GM10847 (cell line): Measurements from ENCODE around the gene BMP5.

Experiments used
- POLR2A ChIP-seq: IDR thresholded peaks from 2 replicates; pipeline ENCODE4 v1.6.1; 2011; ENCODE audit not compliant: insufficient read length; ENCODE audit errors: extremely low read depth

Gene BMP5

DNA sequence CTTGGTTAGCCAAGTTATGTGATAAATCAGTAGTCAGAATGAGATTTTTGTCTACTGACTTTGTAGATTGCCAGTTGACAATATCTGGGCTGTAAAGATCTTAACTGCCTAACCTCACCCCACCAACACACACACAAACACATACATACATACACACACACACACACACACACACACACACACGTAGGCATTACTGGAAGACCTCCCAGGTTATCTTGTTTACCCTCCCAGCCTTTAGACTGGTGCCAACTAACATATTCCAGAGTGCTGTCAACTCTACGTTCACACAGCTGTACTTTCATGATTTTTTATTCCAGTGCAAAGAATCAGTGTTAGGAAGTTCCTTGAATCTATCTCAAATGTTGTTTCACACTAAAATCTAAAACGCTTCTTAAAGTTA lies 38.9 kb downstream of the BMP5 start:
- no peak for TF ChIP-seq POLR2A

DNA sequence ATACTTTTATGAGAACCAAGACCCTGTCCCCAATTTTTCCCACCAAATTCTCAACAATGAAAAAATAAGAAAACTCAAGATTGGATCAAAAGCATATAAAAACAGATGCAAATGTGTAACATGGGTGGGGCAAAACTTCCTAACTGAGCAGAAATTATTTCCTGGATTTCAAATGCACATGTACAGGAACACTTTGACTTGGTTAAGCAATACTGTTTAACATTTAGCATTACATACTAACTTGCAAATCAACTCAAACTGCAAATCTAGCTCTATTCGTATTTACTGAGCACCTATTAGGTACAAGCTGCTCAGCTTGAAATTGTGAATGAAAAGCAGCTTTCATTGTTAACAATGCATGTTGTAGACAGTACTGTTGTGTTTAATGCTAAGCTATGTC lies 40.2 kb downstream of the BMP5 start:
- TF ChIP-seq POLR2A: no peak

DNA sequence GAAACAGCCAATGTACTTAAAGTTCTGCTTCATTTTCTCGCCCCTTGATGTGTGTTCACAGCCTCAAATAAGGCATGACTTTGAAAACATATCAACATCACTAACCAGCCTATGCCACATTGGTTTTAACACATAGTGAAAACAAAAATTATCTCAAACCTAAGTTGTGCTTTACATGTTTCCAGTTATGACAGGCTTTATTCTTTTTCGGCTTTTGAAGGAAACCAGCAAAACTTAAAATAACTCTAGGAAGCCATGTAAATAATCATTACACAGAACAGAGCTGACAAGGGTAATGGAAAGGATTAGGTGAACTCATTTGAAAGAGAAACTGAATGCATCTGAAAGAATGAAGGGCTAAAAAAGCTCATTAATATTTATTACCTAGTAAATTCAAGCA lies 42.1 kb downstream of the BMP5 start:
- TF ChIP-seq POLR2A: no peak

DNA sequence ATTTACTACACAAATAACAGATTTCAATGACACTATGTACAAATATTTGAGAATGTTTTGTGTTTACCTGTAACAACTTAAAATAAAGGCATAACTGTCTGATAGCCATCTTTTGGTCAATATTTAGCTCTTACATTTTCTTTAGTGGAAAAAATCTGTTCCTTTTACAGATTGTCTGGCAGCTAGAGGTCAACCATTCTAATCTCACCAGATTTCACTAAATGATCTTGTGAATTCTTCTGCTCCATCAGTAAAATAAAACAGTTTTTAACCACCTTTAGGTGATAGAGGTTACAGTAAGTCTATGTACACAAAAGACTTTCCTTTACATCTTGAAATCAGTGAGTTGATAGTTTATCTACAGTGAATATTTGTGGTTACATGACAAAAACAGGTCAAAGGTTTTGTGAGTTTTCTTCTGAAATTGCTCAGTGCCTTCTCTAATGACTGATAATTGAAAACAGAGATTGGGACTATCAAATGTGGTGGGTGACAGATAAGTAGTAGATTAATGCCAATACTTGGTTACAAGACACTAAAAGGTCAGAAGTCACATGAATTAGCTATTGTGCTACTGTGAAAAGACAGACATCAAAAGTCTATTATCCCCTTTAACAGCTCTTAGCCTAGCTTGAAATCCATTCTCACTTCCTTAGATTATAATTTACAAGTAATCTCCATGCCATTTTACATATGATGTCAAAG lies 47.4 kb downstream of the BMP5 start:
- TF ChIP-seq POLR2A: no peak

DNA sequence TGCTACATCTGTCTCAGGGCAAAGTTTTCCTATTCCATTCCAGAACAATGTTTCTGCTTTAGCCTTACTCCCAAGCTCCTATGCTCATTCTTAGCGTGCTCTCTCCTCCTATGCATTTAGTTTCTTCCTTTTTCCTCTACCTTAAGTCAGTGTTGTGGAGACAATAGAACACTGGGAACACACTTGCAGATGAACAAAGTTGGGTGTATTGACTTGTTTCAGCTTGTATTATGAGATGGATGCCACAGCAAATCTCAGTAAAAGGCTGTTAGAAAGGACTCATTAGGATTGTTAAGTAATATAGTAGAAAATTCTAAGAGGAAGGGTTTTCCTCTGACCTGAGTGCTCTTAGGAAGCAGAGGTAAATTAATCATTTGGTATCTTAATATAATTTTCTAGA lies 48.4 kb downstream of the BMP5 start:
- no peak for TF ChIP-seq POLR2A

DNA sequence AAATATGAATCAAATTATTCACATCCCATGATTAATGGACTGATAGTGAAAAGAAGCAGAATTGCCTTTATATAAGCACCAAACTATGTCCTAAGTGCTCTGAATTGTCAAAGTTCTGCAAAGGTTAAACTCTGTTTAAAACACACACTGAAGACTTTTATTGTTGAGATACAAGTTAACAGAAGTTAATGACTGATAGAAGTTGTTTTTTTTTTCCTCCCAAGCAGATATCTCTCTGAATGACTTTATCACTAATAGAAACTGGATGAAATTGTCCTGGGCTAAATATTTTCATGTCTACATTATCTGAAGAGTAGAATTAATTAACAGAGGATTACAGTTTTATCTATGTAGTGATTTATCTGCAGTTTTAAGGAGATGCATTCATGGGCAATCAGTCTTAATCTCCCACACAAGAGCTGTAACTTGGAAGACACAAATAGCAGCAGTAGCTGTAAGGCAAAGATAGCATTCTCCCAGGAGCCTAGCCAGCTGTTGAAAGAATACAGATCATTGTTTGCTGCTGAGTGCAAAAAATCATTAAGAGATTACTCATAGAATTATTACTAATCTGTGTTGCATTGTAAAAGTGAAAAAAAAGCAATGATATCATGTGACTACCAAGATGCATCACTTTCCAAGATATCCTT lies 49.9 kb downstream of the BMP5 start:
- TF ChIP-seq POLR2A: no peak

DNA sequence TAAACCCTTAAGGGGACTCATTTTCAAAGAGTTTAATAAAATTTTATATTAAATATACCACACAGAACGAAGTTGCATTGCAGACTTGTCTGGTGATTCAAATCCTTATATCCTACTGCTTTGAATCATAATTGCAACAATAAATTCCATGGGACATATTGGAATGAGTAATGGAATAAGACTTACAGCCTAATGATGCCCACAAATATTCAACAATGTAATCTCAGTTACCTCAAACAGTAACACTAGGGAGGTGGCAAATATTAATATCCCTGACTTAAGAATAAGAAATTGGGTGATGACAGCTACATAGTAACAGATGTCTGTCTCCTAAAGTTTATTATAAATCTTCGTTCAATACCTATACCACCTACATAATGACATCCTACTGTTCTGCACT lies 52.6 kb downstream of the BMP5 start:
- TF ChIP-seq POLR2A: no peak

DNA sequence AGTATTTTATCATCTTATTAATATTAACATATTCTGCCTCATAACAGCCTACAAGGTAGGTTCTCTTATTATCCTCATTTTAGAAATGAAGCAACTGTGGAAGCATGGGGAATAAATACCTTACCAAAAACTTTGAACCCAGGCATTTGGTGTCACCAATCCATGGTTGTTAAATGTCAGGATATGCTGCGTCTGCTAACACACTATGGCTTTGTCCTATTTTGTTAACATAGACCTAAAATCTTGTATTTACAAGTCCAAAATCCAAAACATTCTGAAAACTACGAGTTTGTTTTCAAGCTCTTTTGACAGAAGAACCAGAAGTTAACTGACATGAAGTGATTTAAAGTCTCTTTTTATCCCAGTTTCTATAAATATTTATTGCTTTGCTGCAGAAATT lies 53.4 kb downstream of the BMP5 start:
- TF ChIP-seq POLR2A: no peak

DNA sequence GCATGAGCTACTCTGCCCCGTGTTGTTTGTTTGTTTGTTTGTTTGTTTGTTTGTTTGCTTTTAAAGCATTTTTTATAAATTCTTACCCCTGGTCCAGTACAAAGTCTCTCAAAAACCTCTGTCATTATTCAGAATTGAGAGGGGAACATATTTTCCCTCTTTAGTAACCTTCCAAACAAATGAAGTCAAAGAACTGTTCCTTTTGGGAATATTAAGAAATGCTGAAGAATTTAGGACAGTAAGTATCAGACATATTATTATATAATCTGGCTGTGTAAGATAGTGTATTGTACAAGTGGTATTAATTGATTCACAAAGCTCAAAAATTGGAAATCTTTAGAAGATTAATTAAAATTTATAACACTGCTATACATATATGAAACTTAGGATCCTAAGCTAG lies 54.7 kb downstream of the BMP5 start:
- no peak for TF ChIP-seq POLR2A

DNA sequence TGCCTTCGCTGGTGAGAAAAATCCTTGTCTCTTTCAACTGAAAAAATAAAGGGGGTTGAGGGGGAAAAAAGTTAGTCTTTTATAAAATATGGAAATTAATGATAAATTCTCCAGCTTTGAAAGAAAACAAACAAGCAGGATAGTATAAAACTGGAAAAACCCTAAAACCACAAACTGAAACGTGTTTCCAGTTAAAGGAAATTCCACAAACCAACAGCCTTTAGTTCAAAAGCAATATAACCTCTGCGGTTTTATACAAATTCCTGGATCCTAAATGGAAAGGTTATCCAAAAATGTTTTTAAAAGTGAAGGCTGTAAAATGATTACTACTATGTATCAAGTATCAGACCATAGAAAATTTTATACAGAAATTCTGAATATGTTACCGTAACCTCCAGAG lies 55.6 kb downstream of the BMP5 start:
- TF ChIP-seq POLR2A: no peak

DNA sequence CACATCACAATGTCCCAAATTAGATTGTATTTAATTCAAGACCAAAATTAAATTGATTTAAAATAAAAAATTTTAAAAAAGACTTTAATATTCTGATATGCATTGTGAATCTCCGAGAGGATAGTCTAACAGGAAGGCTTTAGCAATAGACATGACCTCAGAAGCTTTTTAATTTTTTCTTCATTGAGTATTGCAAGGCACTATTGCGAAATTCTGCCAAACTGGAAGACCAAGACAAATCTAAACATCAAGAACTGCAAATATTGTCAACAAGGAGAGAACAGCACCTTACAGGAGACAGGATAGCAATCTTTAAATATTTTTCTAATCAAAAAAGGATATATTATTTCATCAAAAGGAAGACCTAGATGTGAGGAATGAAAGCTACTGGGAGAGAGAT lies 56.9 kb downstream of the BMP5 start:
- no peak for TF ChIP-seq POLR2A

DNA sequence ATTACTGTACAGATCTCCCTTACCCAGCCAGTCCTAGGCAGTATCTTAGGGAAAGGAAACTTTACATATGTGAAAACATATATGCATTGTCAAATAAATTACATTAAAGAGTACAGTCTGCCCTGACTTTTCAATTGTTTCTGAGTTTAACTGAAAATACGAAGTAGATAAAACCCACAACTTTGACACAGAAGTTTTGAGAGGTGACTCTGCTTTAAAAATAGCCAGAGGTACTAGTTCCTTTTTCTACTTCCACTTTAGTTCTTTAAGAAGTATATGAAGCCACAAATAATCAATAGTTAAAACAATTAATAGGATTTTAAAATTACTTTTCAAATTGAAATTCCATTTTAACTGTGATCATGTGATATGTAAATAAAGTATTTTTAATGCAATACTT lies 62.9 kb downstream of the BMP5 start:
- no peak for TF ChIP-seq POLR2A

DNA sequence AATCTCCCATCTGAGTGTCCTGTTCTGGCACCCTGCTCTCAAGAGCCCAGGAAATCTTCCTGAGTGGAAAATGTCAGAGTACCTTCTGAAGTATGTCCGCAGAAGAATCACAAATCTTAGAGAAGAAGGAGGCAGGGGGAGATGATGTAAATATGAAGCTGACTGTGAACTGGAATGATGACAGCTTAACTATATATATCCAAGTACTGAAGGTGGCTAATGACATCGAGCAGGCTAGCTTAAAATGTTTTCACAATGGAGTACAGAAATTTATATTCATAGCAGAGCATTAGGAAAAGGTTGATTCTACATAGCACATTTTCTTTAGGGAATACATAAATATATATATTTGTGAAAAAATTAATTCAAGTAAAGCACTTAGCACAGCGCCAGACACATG lies 64.3 kb downstream of the BMP5 start:
- no peak for TF ChIP-seq POLR2A

DNA sequence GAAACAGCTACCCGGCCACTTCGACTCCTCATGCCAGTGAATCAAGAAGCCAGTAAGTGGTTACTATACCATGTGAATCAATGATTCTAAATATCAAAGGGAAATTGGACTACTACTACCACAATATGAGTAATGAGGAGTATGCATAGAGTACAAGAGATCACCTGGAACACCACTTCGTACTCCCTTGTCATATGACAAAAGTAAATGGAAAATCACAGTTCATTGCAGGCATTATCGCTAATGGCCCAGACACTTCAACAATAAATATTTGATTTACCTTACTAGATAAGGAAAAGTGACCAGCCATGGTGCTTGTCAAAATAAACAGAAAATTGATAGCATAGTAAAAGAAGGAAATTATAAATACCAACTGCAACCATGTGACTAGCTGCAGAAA lies 73.1 kb downstream of the BMP5 start:
- TF ChIP-seq POLR2A: no peak

DNA sequence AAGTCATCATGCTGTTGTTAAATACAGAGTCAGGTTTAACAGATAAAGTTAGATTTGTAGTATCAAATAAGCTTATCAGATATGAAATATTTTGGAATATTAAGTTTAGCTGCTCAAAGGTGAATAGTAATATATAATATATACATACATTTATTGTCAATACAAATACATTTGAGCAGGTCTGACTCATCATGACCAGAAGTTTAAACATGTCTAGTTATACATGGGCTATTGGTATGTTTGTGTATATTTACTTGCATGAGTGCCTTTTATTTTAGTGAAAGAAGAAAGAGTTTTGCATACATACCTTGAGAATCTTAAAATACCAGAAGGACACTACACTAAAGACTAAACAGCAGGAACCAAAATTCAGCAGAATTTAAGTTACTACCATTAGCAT lies 76.8 kb downstream of the BMP5 start:
- no peak for TF ChIP-seq POLR2A

DNA sequence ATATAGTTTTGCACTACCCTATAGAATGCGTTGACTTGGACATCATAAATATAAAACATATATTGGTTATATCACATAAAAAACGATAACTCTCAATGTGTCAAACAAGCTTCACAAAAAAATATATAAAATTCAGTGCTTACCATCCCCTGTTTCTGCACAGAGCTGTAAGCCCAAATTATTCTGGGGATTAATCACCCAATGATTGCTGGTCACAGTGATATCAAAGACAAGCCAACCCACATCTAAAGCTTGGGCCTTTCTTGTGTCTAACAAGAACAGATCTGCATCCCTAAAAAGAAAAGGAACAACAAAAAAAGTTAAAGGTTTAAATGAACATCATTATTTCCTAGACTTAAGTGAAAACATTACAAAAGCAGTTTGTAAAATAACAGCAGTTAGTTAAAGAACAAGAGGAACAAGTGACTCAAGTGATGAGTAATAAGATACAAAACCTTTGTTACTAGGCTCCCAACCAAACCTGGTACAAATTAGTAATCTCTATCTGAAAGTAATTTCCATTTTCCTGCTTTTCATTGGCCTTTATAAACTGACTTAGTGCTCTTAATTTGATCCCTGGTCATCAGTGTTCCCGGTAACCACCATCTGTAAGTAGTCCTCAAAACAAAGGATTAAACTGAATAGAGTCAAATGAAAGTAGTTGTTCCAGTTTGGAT lies 81.1 kb downstream of the BMP5 start:
- TF ChIP-seq POLR2A: no peak

DNA sequence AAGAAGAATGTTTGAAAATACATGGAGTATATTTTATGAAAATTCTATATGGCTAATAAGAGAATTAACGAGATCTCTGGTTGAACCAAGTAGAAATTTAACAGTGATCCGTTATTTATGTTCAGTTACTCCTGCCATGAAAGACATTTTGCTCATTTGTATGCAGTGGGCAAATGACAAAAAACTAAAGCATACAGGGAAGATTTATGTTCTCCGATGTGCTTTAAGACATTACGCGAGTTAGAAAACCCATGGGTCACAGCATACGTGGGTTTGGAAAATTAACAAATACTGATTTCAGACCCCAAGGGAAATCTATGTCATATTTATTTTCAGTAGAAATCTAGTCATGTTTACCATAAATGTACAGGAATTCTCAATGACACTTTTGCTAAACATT lies 90.1 kb downstream of the BMP5 start:
- TF ChIP-seq POLR2A: no peak

DNA sequence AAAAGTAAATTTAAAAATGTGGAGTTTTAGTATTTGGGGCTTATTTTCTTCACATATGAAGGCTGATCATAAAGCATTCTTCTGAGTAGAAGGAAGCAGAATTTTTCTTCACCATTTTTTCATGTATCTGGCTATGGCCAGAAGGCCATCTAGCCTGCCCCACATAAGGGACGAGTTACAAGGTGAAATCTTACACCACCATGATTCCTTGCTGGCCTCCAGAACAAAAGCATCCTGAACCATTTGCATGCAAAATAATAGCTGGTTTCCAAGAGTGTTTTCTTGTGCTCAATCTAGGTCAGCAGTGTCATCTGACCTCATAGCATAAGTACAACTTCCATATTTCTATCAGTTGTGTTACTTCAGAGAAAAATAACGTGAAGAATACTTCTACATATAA lies 93.1 kb downstream of the BMP5 start:
- TF ChIP-seq POLR2A: no peak
